HG02884 (cell line): ENCODE data around the gene C17orf114.

ENCODE experiments used
- ATAC-seq: cut with Tn5 transposase; IDR thresholded peaks from one replicate; pipeline ENCODE4 v1.9.1; 2021; ENCODE audit warnings: mild to moderate bottlenecking, moderate library complexity; ENCODE audit not compliant: unreplicated experiment

C17orf114 gene

GRCh38 chr17:4788159-4788806, 13.8 kb downstream of the C17orf114 start:
- no peak for ATAC-seq

GRCh38 chr17:4786516-4786915, 15.6 kb downstream of the C17orf114 start:
- ATAC-seq: no peak

- no peak for ATAC-seq
Measured at GRCh38 chr17:4786106-4786511, 16.0 kb downstream of the C17orf114 start, which contains the start of gene VMO1. Gene VMO1, minus strand, starts transcription at chr17:4786364. Its CDS starts 12 bp downstream, at chr17:4786352.

- no peak for ATAC-seq
Measured at GRCh38 chr17:4785311-4786105, 16.6 kb downstream of the C17orf114 start.

GRCh38 chr17:4782652-4783051, 19.5 kb downstream of the C17orf114 start:
- no peak for ATAC-seq

GRCh38 chr17:4780325-4780955, 21.7 kb downstream of the C17orf114 start:
- no peak for ATAC-seq

DNA sequence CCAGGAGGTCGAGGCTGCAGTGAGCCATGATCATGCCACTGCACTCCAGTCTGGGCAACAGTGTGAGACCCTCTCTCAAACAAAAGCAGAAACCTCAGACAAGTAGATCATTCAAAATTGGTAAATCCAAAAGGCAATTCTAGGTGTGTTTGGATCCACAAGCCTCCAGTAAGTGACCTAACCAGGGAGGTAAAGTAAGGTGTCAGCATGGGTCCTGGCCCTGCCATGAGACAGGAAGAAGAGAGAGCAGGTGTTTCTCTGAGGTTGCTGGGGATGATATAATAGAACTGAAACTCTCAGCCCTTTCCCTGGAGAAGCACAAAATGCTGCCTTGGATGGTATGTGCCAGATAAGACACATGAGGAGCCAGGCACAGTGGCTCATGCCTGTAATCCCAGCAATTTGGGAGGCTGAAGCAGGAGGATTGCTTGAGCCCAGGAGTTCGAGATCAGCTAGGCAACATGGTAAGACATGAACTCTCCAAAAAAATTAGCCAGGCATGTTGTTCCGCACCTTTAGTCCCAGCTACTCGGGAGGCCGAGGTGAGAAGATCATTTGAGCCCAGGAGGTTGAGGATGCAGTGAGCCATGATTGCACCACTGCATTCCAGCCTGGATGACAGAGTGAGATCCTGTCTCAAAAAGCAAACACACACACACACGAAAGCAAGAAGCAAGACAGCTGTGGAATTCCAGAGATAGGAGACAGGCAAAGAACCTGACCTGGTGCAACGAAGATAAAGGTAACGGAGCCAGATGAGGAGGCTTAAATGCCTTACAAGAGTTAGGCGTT, 24.0 kb downstream of the C17orf114 start:
- ATAC-seq: no peak

GRCh38 chr17:4772235-4772613, 29.9 kb downstream of the C17orf114 start:
- ATAC-seq: no peak

- ATAC-seq: no peak
Measured at GRCh38 chr17:4771519-4772234, 30.5 kb downstream of the C17orf114 start, which contains the start of gene TM4SF5. Gene TM4SF5, plus strand, starts transcription at chr17:4771886. Its CDS starts 37 bp downstream, at chr17:4771923.

DNA sequence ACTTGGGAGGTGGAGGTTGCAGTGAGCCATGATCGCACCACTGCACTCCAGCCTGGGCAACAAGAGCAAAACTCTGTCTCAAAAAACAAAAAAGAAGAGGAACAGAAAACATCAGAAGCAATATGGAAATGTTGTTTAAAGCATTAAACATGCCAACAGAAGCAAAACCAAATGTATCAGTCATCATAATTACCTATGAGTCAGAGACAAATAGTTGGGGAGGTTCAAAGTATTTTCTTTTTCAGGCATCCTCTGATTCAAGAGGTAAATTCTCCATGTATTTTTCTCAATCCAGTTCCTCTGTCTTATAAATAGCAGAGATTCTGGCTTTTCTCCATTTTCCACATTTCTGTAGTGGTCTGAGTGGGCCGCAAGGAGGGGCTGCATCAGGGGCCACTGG, 32.5 kb downstream of the C17orf114 start:
- no peak for ATAC-seq

- ATAC-seq: no peak
Measured at GRCh38 chr17:4768298-4768697, 33.8 kb downstream of the C17orf114 start.

DNA sequence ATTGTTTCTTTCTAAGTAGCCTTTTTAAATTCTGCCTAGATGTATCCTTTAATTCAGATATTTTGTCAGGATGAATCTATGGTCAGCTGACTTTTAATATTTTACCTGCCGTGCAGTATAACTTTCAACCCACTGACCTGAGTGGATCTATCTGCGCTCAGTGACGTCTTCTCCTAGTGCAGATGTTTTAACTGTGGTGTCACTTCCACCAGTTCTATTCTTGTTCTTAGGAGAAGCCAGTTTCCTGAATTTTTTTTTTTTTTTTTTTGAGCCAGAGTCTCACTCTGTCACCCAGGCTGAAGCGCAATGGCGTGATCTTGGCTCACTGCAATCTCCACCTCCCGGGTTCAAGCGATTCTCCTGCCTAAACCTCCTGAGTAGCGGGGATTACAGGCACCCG, 35.4 kb downstream of the C17orf114 start:
- ATAC-seq: no peak

- no peak for ATAC-seq
Measured at GRCh38 chr17:4766201-4766600, 35.9 kb downstream of the C17orf114 start.

GRCh38 chr17:4764595-4764994, 37.5 kb downstream of the C17orf114 start:
- no peak for ATAC-seq

- no peak for ATAC-seq
Measured at GRCh38 chr17:4759776-4760236, 42.3 kb downstream of the C17orf114 start.

DNA sequence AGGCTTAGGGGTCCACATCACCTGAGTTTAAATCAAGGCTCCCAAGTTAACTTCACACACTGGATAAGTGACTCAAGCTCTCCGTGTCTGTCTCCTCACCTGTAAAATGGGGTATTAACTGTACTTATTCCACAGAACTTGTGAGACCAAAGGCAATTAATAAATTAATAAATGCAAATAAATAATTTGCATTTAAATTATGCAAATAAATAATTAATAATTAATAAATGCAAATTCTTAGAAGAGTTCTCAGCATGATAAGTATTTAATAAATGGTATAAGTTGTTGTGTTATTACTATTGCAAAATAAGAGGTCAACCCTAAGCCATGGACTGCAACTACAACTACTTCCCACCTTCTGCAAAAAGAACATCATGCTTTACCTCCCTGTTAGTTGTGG, 48.7 kb downstream of the C17orf114 start:
- no peak for ATAC-seq

DNA sequence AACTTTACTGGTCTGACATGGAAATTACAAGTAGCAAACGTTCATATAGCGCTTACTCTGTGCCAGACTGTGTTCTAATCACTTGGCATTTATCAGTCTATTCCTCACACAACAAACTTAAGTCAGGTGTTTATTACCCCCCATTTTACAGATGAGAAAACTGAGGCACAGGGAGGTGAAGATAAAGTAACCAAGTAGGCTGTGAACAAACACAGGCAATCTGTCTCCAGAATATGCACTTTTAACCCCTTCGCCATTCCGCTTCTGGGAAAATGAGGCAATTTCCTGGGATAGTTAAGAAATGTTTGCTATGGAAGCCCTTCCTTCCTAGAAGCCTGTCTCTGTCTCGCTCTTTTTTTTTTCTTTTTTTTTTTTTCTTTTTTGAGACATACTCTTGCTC, 50.2 kb downstream of the C17orf114 start:
- ATAC-seq: no peak
